GM19023 (cell line): ENCODE measurements around the gene THRA.
A peak's percentile ranks its signal among the peaks of the same experiment; 100 is the strongest.

ENCODE experiments used
- ATAC-seq: cut with Tn5 transposase; IDR thresholded peaks from one replicate; pipeline ENCODE4 v1.9.1; 2021; ENCODE audit warnings: mild to moderate bottlenecking, moderate library complexity; ENCODE audit not compliant: unreplicated experiment

The THRA gene

GRCh38 chr17:40095944-40096791, 33.4 kb downstream of the THRA start:
- ATAC-seq: peak; percentile 46

- no peak for ATAC-seq
Measured at GRCh38 chr17:40097087-40097486, 34.3 kb downstream of the THRA start.

GRCh38 chr17:40097931-40098845, 35.4 kb downstream of the THRA start:
- ATAC-seq: no peak

GRCh38 chr17:40098846-40099618, 36.3 kb downstream of the THRA start:
- peak; percentile 61 for ATAC-seq

- no peak for ATAC-seq
Measured at GRCh38 chr17:40099619-40100418, 37.1 kb downstream of the THRA start.

GRCh38 chr17:40100419-40100668, 37.6 kb downstream of the THRA start, which contains the start of gene NR1D1:
Gene NR1D1 (minus strand): TSS chr17:40100589. CDS start chr17:40100094, 495 bp downstream.
- ATAC-seq: no peak

GRCh38 chr17:40100669-40101366, 38.1 kb downstream of the THRA start:
- no peak for ATAC-seq

- ATAC-seq: no peak
Measured at GRCh38 chr17:40101367-40102210, 38.8 kb downstream of the THRA start.

GRCh38 chr17:40103071-40103661, 40.4 kb downstream of the THRA start:
- no peak for ATAC-seq

GRCh38 chr17:40103688-40104087, 40.9 kb downstream of the THRA start:
- no peak for ATAC-seq

GRCh38 chr17:40104594-40105486, 42.1 kb downstream of the THRA start:
- no peak for ATAC-seq

- ATAC-seq: no peak
Measured at GRCh38 chr17:40105861-40106759, 43.3 kb downstream of the THRA start.

- no peak for ATAC-seq
Measured at GRCh38 chr17:40106760-40107521, 44.2 kb downstream of the THRA start.

- no peak for ATAC-seq
Measured at GRCh38 chr17:40107522-40108174, 44.9 kb downstream of the THRA start.
